ENCODE data around the gene ABCA4.

ABCA4 gene

GRCh38 chr1:93976291-93976690 is 144.7 kb downstream of the ABCA4 start:
- Histone ChIP-seq H3K9ac (ENCODE audit: low read depth, low read length) (no peak overlapping the region), H3K4me3 (ENCODE audit: low read length) (no peak overlapping the region), H3K27ac (ENCODE audit: low read length) (no peak overlapping the region), H3K4me1 (ENCODE audit: insufficient read depth, low read length) (no peaks in the 10 kb centered on the region; the same call in 1 of the 2 replicates), H3K27me3 (ENCODE audit: insufficient read depth, low read length) (no peaks in the 10 kb centered on the region), H3K9me3 (ENCODE audit: insufficient read depth, low read depth, low read length) (no peaks in the 10 kb centered on the region), H3K36me3 (ENCODE audit: insufficient read depth, low read depth, low read length) (no peaks in the 10 kb centered on the region)

- H3K36me3 ChIP-seq (ENCODE audit: insufficient read depth, low read depth, low read length), result no peaks in the 10 kb centered on the region
- H3K4me3 ChIP-seq (ENCODE audit: low read length), result no peak overlapping the region
- no peaks in the 10 kb centered on the region for H3K4me1 ChIP-seq (ENCODE audit: insufficient read depth, low read length)
- H3K27ac ChIP-seq (ENCODE audit: low read length), result no peak overlapping the region
- no peaks in the 10 kb centered on the region for H3K9me3 ChIP-seq (ENCODE audit: insufficient read depth, low read depth, low read length)
- no peak overlapping the region for H3K9ac ChIP-seq (ENCODE audit: low read depth, low read length)
- H3K27me3 ChIP-seq (ENCODE audit: insufficient read depth, low read length), result no peaks in the 10 kb centered on the region
These were observed 148.6 kb downstream of the ABCA4 start for GRCh38 chr1:93972341-93972740.

- Histone ChIP-seq H3K27me3 (ENCODE audit: insufficient read depth, low read length) (no peaks in the 10 kb centered on the region), H3K36me3 (ENCODE audit: insufficient read depth, low read depth, low read length) (no peaks in the 10 kb centered on the region)
These were observed 151.1 kb downstream of the ABCA4 start for GRCh38 chr1:93969887-93970286.

GRCh38 chr1:93969371-93969770 is 151.6 kb downstream of the ABCA4 start:
- Histone ChIP-seq H3K36me3 (ENCODE audit: insufficient read depth, low read depth, low read length) (no peaks in the 10 kb centered on the region), H3K9ac (ENCODE audit: low read depth, low read length) (no peak overlapping the region), H3K27ac (ENCODE audit: low read length) (no peak overlapping the region), H3K4me1 (ENCODE audit: insufficient read depth, low read length) (no peaks in the 10 kb centered on the region), H3K9me3 (ENCODE audit: insufficient read depth, low read depth, low read length) (no peaks in the 10 kb centered on the region), H3K4me3 (ENCODE audit: low read length) (no peak overlapping the region), H3K27me3 (ENCODE audit: insufficient read depth, low read length) (no peaks in the 10 kb centered on the region)

More at GRCh38 chr1:93969887-93970286, 151.1 kb downstream of the ABCA4 start:
- Histone ChIP-seq H3K27ac (ENCODE audit: low read length) (no peak overlapping the region), H3K4me3 (ENCODE audit: low read length) (no peak overlapping the region), H3K9me3 (ENCODE audit: insufficient read depth, low read depth, low read length) (no peaks in the 10 kb centered on the region), H3K9ac (ENCODE audit: low read depth, low read length) (no peak overlapping the region), H3K4me1 (ENCODE audit: insufficient read depth, low read length) (no peaks in the 10 kb centered on the region)

GRCh38 chr1:93967306-93967705 is 153.6 kb downstream of the ABCA4 start:
- no peak overlapping the region for H3K27ac ChIP-seq (ENCODE audit: low read length)
- H3K4me1 ChIP-seq (ENCODE audit: insufficient read depth, low read length), result no peaks in the 10 kb centered on the region
- H3K4me3 ChIP-seq (ENCODE audit: low read length), result no peak overlapping the region
- no peak overlapping the region for H3K9ac ChIP-seq (ENCODE audit: low read depth, low read length)
- H3K36me3 ChIP-seq (ENCODE audit: insufficient read depth, low read depth, low read length), result no peaks in the 10 kb centered on the region
- no peaks in the 10 kb centered on the region for H3K9me3 ChIP-seq (ENCODE audit: insufficient read depth, low read depth, low read length)
- no peaks in the 10 kb centered on the region for H3K27me3 ChIP-seq (ENCODE audit: insufficient read depth, low read length)

GRCh38 chr1:93965888-93966287 is 155.1 kb downstream of the ABCA4 start:
- Histone ChIP-seq H3K4me3 (ENCODE audit: low read length) (no peak overlapping the region), H3K9ac (ENCODE audit: low read depth, low read length) (no peak overlapping the region), H3K9me3 (ENCODE audit: insufficient read depth, low read depth, low read length) (no peaks in the 10 kb centered on the region), H3K36me3 (ENCODE audit: insufficient read depth, low read depth, low read length) (no peaks in the 10 kb centered on the region), H3K4me1 (ENCODE audit: insufficient read depth, low read length) (no peaks in the 10 kb centered on the region), H3K27ac (ENCODE audit: low read length) (no peak overlapping the region), H3K27me3 (ENCODE audit: insufficient read depth, low read length) (no peaks in the 10 kb centered on the region)

GRCh38 chr1:93965256-93965655 is 155.7 kb downstream of the ABCA4 start:
- Histone ChIP-seq H3K27me3 (ENCODE audit: insufficient read depth, low read length) (no peaks in the 10 kb centered on the region), H3K4me1 (ENCODE audit: insufficient read depth, low read length) (no peaks in the 10 kb centered on the region), H3K9ac (ENCODE audit: low read depth, low read length) (no peak overlapping the region), H3K4me3 (ENCODE audit: low read length) (no peak overlapping the region), H3K27ac (ENCODE audit: low read length) (no peak overlapping the region), H3K36me3 (ENCODE audit: insufficient read depth, low read depth, low read length) (no peaks in the 10 kb centered on the region), H3K9me3 (ENCODE audit: insufficient read depth, low read depth, low read length) (no peaks in the 10 kb centered on the region)

- Histone ChIP-seq H3K4me3 (ENCODE audit: low read length) (no peak overlapping the region), H3K27me3 (ENCODE audit: insufficient read depth, low read length) (no peaks in the 10 kb centered on the region), H3K4me1 (ENCODE audit: insufficient read depth, low read length) (no peaks in the 10 kb centered on the region), H3K9ac (ENCODE audit: low read depth, low read length) (no peak overlapping the region), H3K27ac (ENCODE audit: low read length) (no peak overlapping the region), H3K9me3 (ENCODE audit: insufficient read depth, low read depth, low read length) (no peaks in the 10 kb centered on the region), H3K36me3 (ENCODE audit: insufficient read depth, low read depth, low read length) (no peaks in the 10 kb centered on the region)
These were observed 156.2 kb downstream of the ABCA4 start for GRCh38 chr1:93964777-93965200.

GRCh38 chr1:93964096-93964776 is 156.7 kb downstream of the ABCA4 start:
- Histone ChIP-seq H3K36me3 (ENCODE audit: insufficient read depth, low read depth, low read length) (no peaks in the 10 kb centered on the region), H3K27me3 (ENCODE audit: insufficient read depth, low read length) (no peaks in the 10 kb centered on the region), H3K4me1 (ENCODE audit: insufficient read depth, low read length) (no peaks in the 10 kb centered on the region), H3K27ac (ENCODE audit: low read length) (no peak overlapping the region), H3K9ac (ENCODE audit: low read depth, low read length) (no peak overlapping the region), H3K9me3 (ENCODE audit: insufficient read depth, low read depth, low read length) (no peaks in the 10 kb centered on the region), H3K4me3 (ENCODE audit: low read length) (no peak overlapping the region)

- no peak overlapping the region for H3K27ac ChIP-seq (ENCODE audit: low read length)
- H3K9me3 ChIP-seq (ENCODE audit: insufficient read depth, low read depth, low read length), result no peaks in the 10 kb centered on the region
- H3K27me3 ChIP-seq (ENCODE audit: insufficient read depth, low read length), result no peaks in the 10 kb centered on the region
- no peaks in the 10 kb centered on the region for H3K4me1 ChIP-seq (ENCODE audit: insufficient read depth, low read length)
- H3K4me3 ChIP-seq (ENCODE audit: low read length), result no peak overlapping the region
- H3K36me3 ChIP-seq (ENCODE audit: insufficient read depth, low read depth, low read length), result no peaks in the 10 kb centered on the region
- H3K9ac ChIP-seq (ENCODE audit: low read depth, low read length), result no peak overlapping the region
These were observed 157.4 kb downstream of the ABCA4 start for GRCh38 chr1:93963585-93963984.

GRCh38 chr1:93961906-93962305 is 159.0 kb downstream of the ABCA4 start:
- Histone ChIP-seq H3K4me1 (ENCODE audit: insufficient read depth, low read length) (no peaks in the 10 kb centered on the region), H3K9me3 (ENCODE audit: insufficient read depth, low read depth, low read length) (no peaks in the 10 kb centered on the region), H3K36me3 (ENCODE audit: insufficient read depth, low read depth, low read length) (no peaks in the 10 kb centered on the region), H3K27me3 (ENCODE audit: insufficient read depth, low read length) (no peaks in the 10 kb centered on the region), H3K9ac (ENCODE audit: low read depth, low read length) (no peak overlapping the region), H3K27ac (ENCODE audit: low read length) (no peak overlapping the region), H3K4me3 (ENCODE audit: low read length) (no peak overlapping the region)

- no peaks in the 10 kb centered on the region for H3K27me3 ChIP-seq (ENCODE audit: insufficient read depth, low read length)
- no peak overlapping the region for H3K27ac ChIP-seq (ENCODE audit: low read length)
These were observed 159.5 kb downstream of the ABCA4 start for GRCh38 chr1:93961443-93961842.

More at GRCh38 chr1:93961443-93961842, 159.5 kb downstream of the ABCA4 start:
- H3K36me3 ChIP-seq (ENCODE audit: insufficient read depth, low read depth, low read length), result no peaks in the 10 kb centered on the region
- no peaks in the 10 kb centered on the region for H3K4me1 ChIP-seq (ENCODE audit: insufficient read depth, low read length)
- no peak overlapping the region for H3K4me3 ChIP-seq (ENCODE audit: low read length)
- H3K9me3 ChIP-seq (ENCODE audit: insufficient read depth, low read depth, low read length), result no peaks in the 10 kb centered on the region
- H3K9ac ChIP-seq (ENCODE audit: low read depth, low read length), result no peak overlapping the region

All from iPS-20b (cell line).